B cell (primary cell): Measurements from ENCODE around the gene ITPR1. TPM values are rescaled to one million over a fixed set of nuclear protein-coding genes. Genes with fewer than 3 reads are reported as not detected.

Experiments
- ATAC-seq: fragments of 200-7000 bp; cut with Tn5 transposase; one replicate; pipeline ENCODE4 v1.10.0; 2021; ENCODE audit warnings: low read depth, mild to moderate bottlenecking, moderate number of reproducible peaks, moderate library complexity
- CTCF ChIA-PET: fragments of 350-600 bp; sonication (Branson Sonifier 250); formaldehyde crosslinking; loops from one replicate; lab custom pipeline; 2021; ENCODE audit warnings: antibody characterized with exemption, inconsistent platforms; lab: Charles Lee
- POLR2A ChIA-PET: fragments of 350-600 bp; sonication (Branson Sonifier 250); formaldehyde crosslinking; loops from one replicate; lab custom pipeline; 2021; ENCODE audit warnings: antibody characterized with exemption; lab: Charles Lee
- DNase-seq: peaks from one replicate; pipeline ENCODE4 v3.0.0; 2013
- H2AFZ ChIP-seq: 2 replicates; pipeline ENCODE4 v1.6.1; 2012; ENCODE audit warnings: mild to moderate bottlenecking, low read depth, low read length; ENCODE audit not compliant: insufficient read depth, poor library complexity, severe bottlenecking
- H3K27ac ChIP-seq, 2 donors: 1 replicate in 1 of 2; 2 replicates in 1 of 2; pipeline ENCODE4 v1.5.1; 2012 to 2013; ENCODE audit warnings: low read length in 2 of 2, mild to moderate bottlenecking in 2 of 2, moderate library complexity in 1 of 2
- H3K27me3 ChIP-seq, 4 experiments: fragments of 200-600 bp in 1 of 4; sonication (generic) in 1 of 4; replicated peaks in 1 of 4; 1 replicate in 2 of 4; 2 replicates in 2 of 4; pipeline versions ENCODE4 v1.6.1 to v1.7.0; 2013 to 2016; ENCODE audit warnings: low read length in 3 of 4, mild to moderate bottlenecking in 2 of 4, mixed read lengths in 1 of 4, moderate library complexity in 1 of 4; ENCODE audit not compliant: insufficient read depth in 4 of 4, control insufficient read depth in 3 of 4; ENCODE audit errors: control extremely low read depth in 1 of 4
- H3K36me3 ChIP-seq, 2 experiments: replicated peaks in 1 of 2; 1 replicate in 1 of 2; 2 replicates in 1 of 2; pipeline versions ENCODE4 v1.6.1 to v1.7.1; 2013; ENCODE audit warnings: low read length in 1 of 2; ENCODE audit not compliant: insufficient read depth in 2 of 2, control insufficient read depth in 1 of 2; ENCODE audit errors: control extremely low read depth in 1 of 2, extremely low read depth in 1 of 2
- H3K4me1 ChIP-seq, 2 donors: fragments of 200-600 bp in 1 of 2; sonication (generic) in 1 of 2; 1 replicate in 1 of 2; 2 replicates in 1 of 2; pipeline versions ENCODE4 v1.5.1 to v1.6.1; 2013 to 2017; ENCODE audit warnings: low read length in 2 of 2; ENCODE audit not compliant: control insufficient read depth in 2 of 2, insufficient read depth in 2 of 2
- H3K4me2 ChIP-seq: replicated peaks from 2 replicates; pipeline ENCODE3; 2012; ENCODE audit warnings: mild to moderate bottlenecking, low read depth, low read length; ENCODE audit not compliant: poor library complexity, severe bottlenecking
- H3K4me3 ChIP-seq, 5 experiments: fragments of 200-600 bp in 1 of 5; sonication (generic) in 1 of 5; 1 replicate in 3 of 5; 2 replicates in 2 of 5; pipeline versions ENCODE4 v1.5.1 to v1.7.0; 2011 to 2016; ENCODE audit warnings: low read length in 4 of 5, mild to moderate bottlenecking in 4 of 5, low read depth in 2 of 5, control low read depth in 1 of 5, moderate library complexity in 1 of 5; ENCODE audit not compliant: insufficient read depth in 1 of 5; ENCODE audit errors: control extremely low read depth in 1 of 5, extremely low read depth in 1 of 5
- H3K79me2 ChIP-seq: fragments of 200-600 bp; sonication (generic); one replicate; pipeline ENCODE4 v1.6.0; 2016; ENCODE audit warnings: low read length; ENCODE audit not compliant: control insufficient read depth, insufficient read depth
- H3K9ac ChIP-seq: fragments of 200-600 bp; sonication (generic); 2 replicates; pipeline ENCODE4 v1.6.1; 2017; ENCODE audit warnings: mild to moderate bottlenecking, low read length, moderate library complexity
- H3K9me3 ChIP-seq, 3 donors: one replicate each; pipeline versions ENCODE4 v1.6.1 to v1.7.1; 2013; ENCODE audit warnings: low read length in 2 of 3; ENCODE audit not compliant: control insufficient read depth in 2 of 3, insufficient read depth in 1 of 3; ENCODE audit errors: control extremely low read depth in 1 of 3
- H4K20me1 ChIP-seq: 2 replicates; pipeline ENCODE4 v1.6.0; 2012; ENCODE audit warnings: mild to moderate bottlenecking, low read length; ENCODE audit not compliant: insufficient read depth, control insufficient read depth, poor library complexity, severe bottlenecking
- H3K27ac Mint-ChIP-seq: one replicate; pipeline ENCODE4 v1.8.0; 2021; ENCODE audit warnings: mixed read lengths
- H3K27me3 Mint-ChIP-seq: one replicate; pipeline ENCODE4 v1.8.0; 2021; ENCODE audit warnings: mixed read lengths
- H3K4me1 Mint-ChIP-seq: one replicate; pipeline ENCODE4 v1.8.0; 2021; ENCODE audit warnings: mixed read lengths
- H3K4me3 Mint-ChIP-seq: one replicate; pipeline ENCODE4 v1.8.0; 2021; ENCODE audit warnings: mixed read lengths
- H3K9me3 Mint-ChIP-seq: one replicate; pipeline ENCODE4 v1.8.0; 2022; ENCODE audit warnings: mixed read lengths; ENCODE audit not compliant: insufficient read depth
- CTCF ChIP-seq: fragments of 200-600 bp; IDR thresholded peaks from one replicate; pipeline ENCODE4 v1.8.0; 2022; ENCODE audit warnings: antibody characterized with exemption, mild to moderate bottlenecking
- EZH2 ChIP-seq: IDR thresholded peaks from 2 replicates; pipeline ENCODE4 v1.6.1; 2012; ENCODE audit warnings: borderline replicate concordance, low read depth, mild to moderate bottlenecking, moderate library complexity, low read length; ENCODE audit not compliant: insufficient read depth, poor library complexity, severe bottlenecking
- WGBS: methylation state at CpG from one replicate; pipeline ENCODE4 v1.1.5; 2013; ENCODE audit warnings: missing lambda C conversion rate; ENCODE audit not compliant: insufficient coverage; 5-methylcytosine and 5-hydroxymethylcytosine counted together
- intact Hi-C: fragments of 100-400 bp; cut with micrococcal nuclease; formaldehyde crosslinking; loops from one replicate; pipeline ENCODE4 v1.10.0; 2022
- polyA plus RNA-seq: library from polyadenylated mRNA; depleted of rRNA; stranded (reverse); fragments of >200 nt; gene quantifications from 2 replicates; pipeline ENCODE4 v1.2.3, GENCODE V29; 2012
- total RNA-seq, 2 donors: library from RNA; stranded (reverse); fragments of 120-200 nt in 1 of 2; gene quantifications; 1 replicate in 1 of 2; 2 replicates in 1 of 2; pipeline versions ENCODE4 v1.2.3 to v1.2.4, GENCODE V29; 2013 to 2022

The ITPR1 gene
- total and polyA plus RNA-seq, 2 donors (not counting 1 experiment from before 2014, with no cell fraction given) = 64.0 to 332 TPM

GRCh38 chr3:4583416-4583815 is 90.3 kb downstream of the ITPR1 start:
- peak overlapping the region; percentile 60 for H3K4me2 ChIP-seq
- Mint-ChIP-seq H3K27me3 (no peaks in the 10 kb centered on the region), H3K27ac (peak overlapping the region; percentile 88), H3K4me1 (peaks cover 87% of the 10 kb centered on the region), H3K9me3 (no peaks in the 10 kb centered on the region), H3K4me3 (peak overlapping the region; percentile 87)
- H3K27me3 ChIP-seq = no peaks in the 10 kb centered on the region
- H2AFZ ChIP-seq = no peak overlapping the region
- H3K4me3 ChIP-seq = no peak overlapping the region
- H4K20me1 ChIP-seq = peaks cover 96% of the 10 kb centered on the region
- H3K9ac ChIP-seq = no peak overlapping the region
- peaks cover 47 to 58% of the 10 kb centered on the region in 2 donors for H3K4me1 ChIP-seq
- peak overlapping the region in 1 of 2 donors; percentile 56 for H3K27ac ChIP-seq
- CTCF ChIA-PET = interaction anchor here (0.6 to 3.0 kb wide), 8 partner anchors 12 to 232 kb away, joined by 3 to 21 read pairs (median 4); partner anchors contain the start of gene ITPR1
- 90% methylated on average over 3 of the region's 6 CpGs for WGBS
- peaks cover 94% of the 10 kb centered on the region for H3K79me2 ChIP-seq
- peaks cover 0 to under 1% of the 10 kb centered on the region in 2 experiments for H3K36me3 ChIP-seq
- H3K9me3 ChIP-seq = no peaks in the 10 kb centered on the region
- intact Hi-C loops = loop anchor here (5.0 kb wide), 1 partner anchor 91 kb away; the partner anchor contains the start of gene ITPR1
- POLR2A ChIA-PET = interaction anchor here (0.6 kb wide), 1 partner anchor 101 kb away, joined by 5 read pairs; no protein-coding TSS in a partner anchor
- DNase-seq (no peak), ATAC-seq (no peak)
- no peak for TF ChIP-seq CTCF
- TF ChIP-seq EZH2 = no peak
